BLaER1 treated with 17β-estradiol and CSF1 and Interleukin-3, amounts not matched to agents 10 nM and 100 nM (cell line): ENCODE data around the gene KRT35.
A peak's percentile ranks its signal among the peaks of the same experiment; 100 is the strongest.

Experiments
- H3K27ac ChIP-seq, 11 experiments: shearing (Covaris generic); formaldehyde crosslinking; 2 replicates each; pipeline ENCODE4 v1.8.1; 2022
- H3K27me3 ChIP-seq, 11 experiments: shearing (Covaris generic); formaldehyde crosslinking; 2 replicates each; pipeline ENCODE4 v1.8.1; 2022
- H3K36me3 ChIP-seq, 11 experiments: shearing (Covaris generic); formaldehyde crosslinking; 2 replicates each; pipeline ENCODE4 v1.8.1; 2022
- H3K4me1 ChIP-seq, 10 experiments: shearing (Covaris generic); formaldehyde crosslinking; 2 replicates each; pipeline ENCODE4 v1.8.1; 2022
- H3K4me2 ChIP-seq, 11 experiments: shearing (Covaris generic); formaldehyde crosslinking; 2 replicates each; pipeline ENCODE4 v1.8.1; 2022
- H3K4me3 ChIP-seq, 10 experiments: shearing (Covaris generic); formaldehyde crosslinking; 2 replicates each; pipeline ENCODE4 v1.8.1; 2022
- H3K9ac ChIP-seq, 11 experiments: shearing (Covaris generic); formaldehyde crosslinking; 2 replicates each; pipeline ENCODE4 v1.8.1; 2022
- H3K9me3 ChIP-seq, 11 experiments: shearing (Covaris generic); formaldehyde crosslinking; replicated peaks in 1 of 11; 2 replicates each; pipeline ENCODE4 v1.8.1; 2022
- H4K20me1 ChIP-seq, 11 experiments: shearing (Covaris generic); formaldehyde crosslinking; 2 replicates each; pipeline ENCODE4 v1.8.1; 2022
- Cebpa-rat ChIP-seq, 11 experiments: shearing (Covaris generic); IDR thresholded peaks; 2 replicates each; pipeline ENCODE4 v1.8.1; 2022

The KRT35 gene

DNA sequence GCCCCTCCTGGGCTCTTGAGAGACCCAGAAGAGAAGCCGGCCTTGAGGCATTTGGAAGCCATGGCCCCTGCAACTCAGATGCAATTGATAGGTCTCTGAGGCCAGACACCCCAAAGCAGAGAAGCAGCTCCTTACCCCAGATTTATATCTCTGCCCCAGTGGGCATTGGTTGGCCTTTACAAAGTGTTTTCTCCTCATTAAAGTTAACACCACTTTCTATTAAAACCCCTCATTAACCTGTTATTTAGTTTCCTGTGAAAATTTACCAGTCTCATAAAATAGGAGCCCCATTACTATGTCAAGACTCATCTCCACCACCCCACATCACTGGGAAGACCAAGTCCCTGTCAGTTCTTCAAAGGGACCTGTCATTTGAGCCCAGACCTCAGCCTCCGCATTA is at the start of gene KRT35:
Gene KRT35 (minus strand): TSS at position 116 of the 400 bp plus-strand sequence. CDS start 54 bp downstream, at position 62.
- no peak within 1 kb of the TSS for H3K4me3 ChIP-seq
- H3K9ac ChIP-seq = no peak within 1 kb of the TSS
- H3K27me3 ChIP-seq = no peaks in the 10 kb centered on the region
- H3K9me3 ChIP-seq = no peaks in the 10 kb centered on the region
- peak within 1 kb of the TSS in 6 of 11 experiments; percentile 2 to 64 (median 60); a peak in 12 of 22 replicates for H3K4me2 ChIP-seq
- TF ChIP-seq Cebpa-rat (IDR thresholded peaks at IDR 0.05) = no peak
- no peaks in the 10 kb centered on the region for H3K36me3 ChIP-seq
- H3K4me1 ChIP-seq = peaks cover 0 to 13% (median 9%) of the 10 kb centered on the region in 10 experiments; a peak in 13 of 20 replicates
- no peak within 1 kb of the TSS for H3K27ac ChIP-seq
- no peaks in the 10 kb centered on the region for H4K20me1 ChIP-seq

DNA sequence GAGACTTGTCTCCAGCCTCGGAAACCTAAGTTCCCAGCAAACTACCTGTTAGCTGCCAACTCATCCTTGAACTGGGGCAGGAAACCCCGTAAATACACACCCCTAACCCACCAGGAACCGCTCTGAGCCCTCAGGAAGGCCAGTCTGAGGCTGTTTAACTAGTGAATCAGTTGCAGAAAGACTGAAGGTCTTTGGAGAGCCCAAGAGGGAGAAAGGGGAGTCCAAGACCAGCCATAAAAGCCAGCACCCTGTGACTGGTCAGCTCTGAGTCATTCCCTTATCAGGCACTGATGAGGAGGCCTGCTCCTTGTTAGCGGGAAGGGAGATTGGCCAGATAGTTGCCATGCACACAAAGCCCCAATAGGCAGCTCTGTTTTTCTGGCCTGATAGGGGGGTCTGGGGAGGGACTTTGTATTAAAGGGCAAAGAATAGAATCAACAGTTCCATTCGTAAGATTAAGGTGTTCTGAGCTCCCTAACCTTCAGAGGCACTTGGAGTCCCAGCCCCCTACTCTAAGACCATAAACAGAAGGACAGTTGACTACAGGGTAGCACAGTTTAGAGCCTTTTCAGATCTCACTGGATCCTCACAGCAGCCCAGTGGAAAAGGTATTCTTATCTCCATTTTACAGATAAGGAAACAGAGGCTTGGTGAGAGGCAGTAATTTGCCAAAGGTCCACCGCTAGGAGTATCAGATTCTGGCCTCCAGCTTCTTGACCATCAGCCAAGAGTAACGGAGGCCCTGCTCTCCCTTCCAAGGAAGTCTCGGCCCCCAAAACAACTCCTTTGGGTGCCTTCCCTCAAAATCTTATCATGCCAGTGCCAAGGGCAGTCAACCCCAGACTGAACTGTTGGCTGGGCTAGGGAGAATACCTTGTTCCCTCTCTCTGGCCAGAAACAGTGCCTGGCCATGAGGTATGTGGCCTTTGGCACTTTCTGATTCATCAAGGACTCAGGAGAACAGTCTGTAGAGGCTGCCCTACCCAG is 49.4 kb upstream of the KRT35 start:
- Histone ChIP-seq H3K4me3 (no peak overlapping the region), H3K4me2 (peak overlapping the region in 2 of 11 experiments; percentile 14 to 15; a peak in 2 of 22 replicates), H3K36me3 (no peaks in the 10 kb centered on the region), H3K27ac (no peak overlapping the region), H3K9ac (no peak overlapping the region), H3K27me3 (peaks cover 28 to 51% (median 46%) of the 10 kb centered on the region in 11 experiments), H3K4me1 (peaks cover 0 to 11% (median 0%) of the 10 kb centered on the region in 10 experiments; a peak in 5 of 20 replicates), H4K20me1 (no peaks in the 10 kb centered on the region; a peak in 1 of 22 replicates), H3K9me3 (peaks cover 0 to 18% (median 12%) of the 10 kb centered on the region in 11 experiments; a peak in 13 of 22 replicates)
- TF ChIP-seq Cebpa-rat (IDR thresholded peaks at IDR 0.05) = no peak

DNA sequence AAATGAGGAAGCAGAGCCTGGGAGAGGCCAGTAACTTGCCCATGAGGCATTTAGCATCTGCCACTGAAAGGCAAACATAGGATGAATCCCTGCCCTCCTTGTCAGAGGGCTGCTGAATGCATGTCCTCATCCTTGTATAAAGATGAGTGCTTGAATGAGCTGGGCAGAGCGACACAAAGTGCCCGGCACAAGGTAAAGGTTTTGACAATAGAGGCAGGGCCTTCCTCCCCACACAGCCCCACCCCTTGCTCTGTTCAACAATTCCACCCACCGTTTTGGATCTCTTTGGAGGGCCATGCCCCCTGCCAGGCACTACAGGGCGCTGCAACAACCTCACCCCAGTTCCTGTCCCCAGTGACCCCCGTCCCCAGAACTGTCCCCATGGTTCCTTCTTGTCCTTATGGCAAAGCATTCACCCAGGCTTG is 48.6 kb upstream of the KRT35 start:
- Histone ChIP-seq H4K20me1 (peaks cover 0 to under 1% (median 0%) of the 10 kb centered on the region in 11 experiments; a peak in 1 of 22 replicates), H3K4me3 (no peak overlapping the region), H3K27ac (no peak overlapping the region), H3K36me3 (no peaks in the 10 kb centered on the region), H3K27me3 (peaks cover 28 to 51% (median 46%) of the 10 kb centered on the region in 11 experiments), H3K9ac (no peak overlapping the region), H3K4me2 (peak overlapping the region in 3 of 11 experiments; percentile 14 to 15 (median 14); a peak in 2 of 22 replicates), H3K4me1 (peaks cover 0 to 11% (median 0%) of the 10 kb centered on the region in 10 experiments; a peak in 4 of 20 replicates), H3K9me3 (peaks cover 0 to 18% (median 12%) of the 10 kb centered on the region in 11 experiments; a peak in 13 of 22 replicates)
- TF ChIP-seq Cebpa-rat (IDR thresholded peaks at IDR 0.05) = no peak

DNA sequence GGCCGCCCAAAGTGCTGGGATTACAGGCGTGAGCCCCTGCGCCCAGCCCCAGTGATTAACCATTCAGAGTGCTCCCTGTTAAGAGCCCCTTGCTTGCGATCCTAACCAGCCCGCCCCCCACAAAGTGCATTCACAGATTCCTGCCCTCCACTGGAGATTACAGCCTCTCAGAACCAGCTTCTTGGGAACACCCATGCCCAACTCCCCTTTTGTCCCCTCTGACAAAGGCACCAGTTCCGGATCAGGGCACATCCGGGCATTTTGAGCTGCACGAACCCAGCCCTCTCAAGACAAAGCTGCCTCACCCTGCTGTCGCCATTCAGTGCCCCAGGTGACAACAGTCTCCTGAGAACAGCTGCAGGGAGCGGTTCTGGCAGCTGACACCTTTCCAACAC is 48.0 kb upstream of the KRT35 start:
- Histone ChIP-seq H3K9ac (no peak overlapping the region), H4K20me1 (peaks cover 0 to 6% (median 0%) of the 10 kb centered on the region in 11 experiments; a peak in 1 of 22 replicates), H3K27me3 (peaks cover 28 to 51% (median 46%) of the 10 kb centered on the region in 11 experiments), H3K4me2 (peak overlapping the region in 2 of 11 experiments; percentile 14 to 15; a peak in 2 of 22 replicates), H3K36me3 (no peaks in the 10 kb centered on the region), H3K4me1 (peaks cover 0 to 11% (median 0%) of the 10 kb centered on the region in 10 experiments; a peak in 4 of 20 replicates), H3K9me3 (peaks cover 0 to 18% (median 12%) of the 10 kb centered on the region in 11 experiments; a peak in 13 of 22 replicates), H3K27ac (no peak overlapping the region), H3K4me3 (no peak overlapping the region)
- TF ChIP-seq Cebpa-rat (IDR thresholded peaks at IDR 0.05) = no peak

DNA sequence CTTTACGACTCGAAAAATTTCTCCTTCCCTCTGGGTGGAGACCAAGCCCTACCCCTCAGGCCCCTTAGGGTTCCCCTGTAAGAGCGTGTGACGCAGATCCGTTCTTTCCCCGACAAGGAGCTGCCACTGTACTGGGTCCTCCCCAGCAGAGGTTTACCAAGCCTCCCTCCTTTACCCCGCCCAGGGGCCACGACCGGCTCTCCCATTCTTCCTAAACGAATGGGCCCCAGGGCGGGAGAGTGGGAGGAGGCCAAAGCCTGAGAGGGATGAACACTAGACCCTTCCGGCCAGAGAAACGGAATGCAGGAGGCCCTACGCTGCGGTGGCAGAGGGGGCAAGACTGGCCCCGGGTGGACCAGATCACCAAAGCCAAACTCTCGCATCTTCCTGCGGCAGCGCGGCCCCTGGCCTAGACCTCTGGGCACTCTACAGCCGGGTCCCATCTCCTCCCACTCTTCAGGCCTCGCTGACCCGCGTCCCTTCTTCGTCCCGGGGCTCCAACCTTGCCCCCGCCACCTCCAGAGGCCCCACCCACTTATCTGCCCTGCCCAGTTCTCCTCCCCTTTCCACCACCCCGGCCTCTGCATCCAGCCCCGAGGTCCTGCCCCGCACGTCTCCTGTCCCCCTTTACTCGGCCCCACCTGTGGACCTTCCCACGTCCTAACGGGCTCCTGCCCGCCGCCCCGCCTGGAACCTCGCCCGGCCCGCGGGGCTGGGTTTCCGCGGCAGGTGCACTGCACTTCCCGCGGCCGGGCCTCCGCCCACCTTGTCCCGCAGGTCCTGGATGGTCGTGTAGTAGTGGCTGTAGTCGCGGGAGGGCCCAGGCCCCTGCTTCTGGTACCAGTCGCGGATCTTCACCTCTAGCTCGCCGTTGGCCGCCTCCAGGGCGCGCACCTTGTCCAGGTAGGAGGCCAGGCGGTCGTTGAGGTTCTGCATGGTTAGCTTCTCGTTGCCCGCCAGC is 46.4 kb upstream of the KRT35 start:
- TF ChIP-seq Cebpa-rat (IDR thresholded peaks at IDR 0.05) = no peak
- peaks cover 0 to 13% (median under 1%) of the 10 kb centered on the region in 10 experiments; a peak in 7 of 20 replicates for H3K4me1 ChIP-seq

DNA sequence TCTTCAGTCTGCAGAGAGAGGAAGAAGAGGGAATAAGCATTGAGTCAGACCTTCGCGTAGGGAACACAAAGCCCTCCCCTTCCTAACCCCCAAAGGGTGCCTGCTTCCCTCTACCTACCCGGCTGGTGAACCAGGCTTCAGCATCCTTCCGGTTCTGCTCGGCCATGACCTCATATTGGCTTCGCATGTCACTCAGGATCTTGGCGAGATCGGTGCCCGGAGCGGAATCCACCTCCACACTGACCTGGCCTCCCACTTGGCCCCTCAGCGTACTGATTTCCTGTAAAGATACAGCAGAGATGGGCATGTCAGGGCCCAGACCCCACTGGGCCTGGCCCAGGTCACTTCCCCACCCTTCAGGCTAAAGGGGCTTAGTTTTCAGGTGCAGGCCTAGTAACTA is 43.3 kb upstream of the KRT35 start:
- no peak for TF ChIP-seq Cebpa-rat (IDR thresholded peaks at IDR 0.05)
- peaks cover 26 to 32% (median 30%) of the 10 kb centered on the region in 11 experiments for H3K27me3 ChIP-seq
- H4K20me1 ChIP-seq = 0 out of 22 replicates have a peak, but pooled peaks cover 0 to 8% (median 0%) of the 10 kb centered on the region in 11 experiments
- no peak overlapping the region for H3K4me2 ChIP-seq
- peaks cover 0 to 18% (median 12%) of the 10 kb centered on the region in 11 experiments; a peak in 13 of 22 replicates for H3K9me3 ChIP-seq
- no peak overlapping the region for H3K27ac ChIP-seq
- peaks cover 0 to 25% (median 5%) of the 10 kb centered on the region in 10 experiments; a peak in 9 of 20 replicates for H3K4me1 ChIP-seq
- no peak overlapping the region for H3K4me3 ChIP-seq
- no peak overlapping the region for H3K9ac ChIP-seq
- no peaks in the 10 kb centered on the region for H3K36me3 ChIP-seq

More for the DNA sequence above, 46.4 kb upstream of the KRT35 start:
- H3K36me3 ChIP-seq = no peaks in the 10 kb centered on the region
- no peak overlapping the region for H3K9ac ChIP-seq
- peaks cover 0 to 18% (median 12%) of the 10 kb centered on the region in 11 experiments; a peak in 13 of 22 replicates for H3K9me3 ChIP-seq
- peaks cover 0 to 8% (median 0%) of the 10 kb centered on the region in 11 experiments; a peak in 1 of 22 replicates for H4K20me1 ChIP-seq
- no peak overlapping the region for H3K4me3 ChIP-seq
- no peak overlapping the region for H3K27ac ChIP-seq
- peaks cover 28 to 51% (median 46%) of the 10 kb centered on the region in 11 experiments for H3K27me3 ChIP-seq
- H3K4me2 ChIP-seq = no peak overlapping the region

DNA sequence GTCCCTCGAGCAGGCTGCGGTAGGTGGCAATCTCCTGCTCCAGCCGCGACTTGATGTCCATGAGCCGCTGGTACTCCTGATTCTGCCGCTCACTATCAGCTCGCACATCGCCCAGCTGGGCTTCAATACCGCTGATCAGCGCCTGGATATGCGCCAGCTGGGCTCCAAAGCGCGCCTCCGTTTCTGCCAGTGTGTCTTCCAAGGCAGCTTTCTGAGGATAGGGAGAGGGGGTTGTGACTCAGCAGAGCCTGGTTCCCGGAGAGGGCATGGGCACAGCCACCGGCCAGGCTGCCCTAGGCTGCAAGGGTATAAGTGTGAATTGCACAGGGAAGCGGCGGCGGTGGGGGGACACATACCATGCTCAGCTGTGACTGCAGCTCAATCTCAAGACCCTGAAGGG is 42.8 kb upstream of the KRT35 start:
- H3K9me3 ChIP-seq = peaks cover 0 to 18% (median 12%) of the 10 kb centered on the region in 11 experiments; a peak in 13 of 22 replicates
- no peak overlapping the region for H3K4me2 ChIP-seq
- H3K27ac ChIP-seq = no peak overlapping the region
- H3K9ac ChIP-seq = no peak overlapping the region
- H4K20me1 ChIP-seq = 0 out of 22 replicates have a peak, but pooled peaks cover 0 to 8% (median 0%) of the 10 kb centered on the region in 11 experiments
- H3K4me1 ChIP-seq = peaks cover 0 to 21% (median 5%) of the 10 kb centered on the region in 10 experiments; a peak in 9 of 20 replicates
- TF ChIP-seq Cebpa-rat (IDR thresholded peaks at IDR 0.05) = no peak
- no peak overlapping the region for H3K4me3 ChIP-seq
- no peaks in the 10 kb centered on the region for H3K36me3 ChIP-seq
- H3K27me3 ChIP-seq = peaks cover 23 to 27% (median 26%) of the 10 kb centered on the region in 11 experiments

DNA sequence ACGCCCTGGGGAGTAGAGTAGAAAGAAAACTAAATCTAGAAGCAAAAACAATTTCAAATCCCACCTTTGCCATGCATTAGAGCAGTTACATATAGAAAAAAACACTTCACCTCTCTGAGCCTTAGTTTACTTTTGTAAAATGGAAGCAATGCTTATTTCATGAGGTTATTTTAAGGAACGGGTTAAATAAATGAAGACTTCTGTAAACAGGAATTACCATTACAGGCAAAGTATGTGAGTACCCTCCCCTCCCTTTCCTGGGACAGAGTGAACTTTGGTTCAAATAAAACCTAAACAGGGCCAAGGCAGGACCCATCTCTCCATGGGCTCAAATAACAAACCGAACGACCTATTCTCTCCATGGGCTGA is 42.3 kb upstream of the KRT35 start:
- H3K9me3 ChIP-seq = peaks cover 0 to 15% (median 10%) of the 10 kb centered on the region in 11 experiments; a peak in 13 of 22 replicates
- H3K4me2 ChIP-seq = no peak overlapping the region
- H3K9ac ChIP-seq = no peak overlapping the region
- TF ChIP-seq Cebpa-rat (IDR thresholded peaks at IDR 0.05) = no peak
- no peak overlapping the region for H3K4me3 ChIP-seq
- H3K36me3 ChIP-seq = no peaks in the 10 kb centered on the region
- H3K4me1 ChIP-seq = peaks cover 0 to 21% (median 5%) of the 10 kb centered on the region in 10 experiments; a peak in 9 of 20 replicates
- 0 out of 22 replicates have a peak, but pooled peaks cover 0 to 8% (median 0%) of the 10 kb centered on the region in 11 experiments for H4K20me1 ChIP-seq
- peaks cover 17 to 21% (median 20%) of the 10 kb centered on the region in 11 experiments for H3K27me3 ChIP-seq
- no peak overlapping the region for H3K27ac ChIP-seq
